B cell (primary cell): ENCODE data around the gene FBXL14.

ENCODE experiments used
- CTCF ChIP-seq: fragments of 200-600 bp; IDR thresholded peaks from one replicate; pipeline ENCODE4 v1.8.0; 2022; ENCODE audit warnings: antibody characterized with exemption, mild to moderate bottlenecking
- EZH2 ChIP-seq: IDR thresholded peaks from 2 replicates; pipeline ENCODE4 v1.6.1; 2012; ENCODE audit warnings: borderline replicate concordance, low read depth, mild to moderate bottlenecking, moderate library complexity, low read length; ENCODE audit not compliant: insufficient read depth, poor library complexity, severe bottlenecking

GRCh38 chr12:1606021-1606622, 11.7 kb upstream of the FBXL14 start:
- TF ChIP-seq EZH2 (no peak), CTCF (no peak)
